ENCODE results near the gene CYTH4. TPM values are rescaled to one million over a fixed set of nuclear protein-coding genes. Genes with fewer than 3 reads are reported as not detected.

Gene CYTH4
- total RNA-seq, 4 donors from 2014 or later, result 3.8 to 12.2 (median 5.9) TPM

- Histone ChIP-seq H3K4me3 (no peak overlapping the region), H3K27me3 (peaks cover 6 to 18% of the 10 kb centered on the region in 2 donors), H3K4me1 (no peaks in the 10 kb centered on the region), H3K9me3 (no peaks in the 10 kb centered on the region), H3K27ac (no peak overlapping the region), H3K36me3 (no peaks in the 10 kb centered on the region)
- no peak for DNase-seq
- TF ChIP-seq CTCF (IDR thresholded peaks at IDR 0.05), result no peak
- TF ChIP-seq POLR2A (IDR thresholded peaks at IDR 0.05), result no peak
- intact Hi-C loops (cut with DNase I; ENCODE audit: low total_unique reads), result no loop called here
Observed at GRCh38 chr22:37338539-37339246, 56.4 kb downstream of the CYTH4 start.

GRCh38 chr22:37340331-37341262, 58.3 kb downstream of the CYTH4 start:
- Histone ChIP-seq H3K27ac (no peak overlapping the region), H3K4me3 (no peak overlapping the region), H3K4me1 (peaks cover 0 to 1% of the 10 kb centered on the region in 2 donors), H3K36me3 (no peaks in the 10 kb centered on the region), H3K9me3 (no peaks in the 10 kb centered on the region), H3K27me3 (no peaks in the 10 kb centered on the region)
- DNase-seq, result no peak
- TF ChIP-seq POLR2A (IDR thresholded peaks at IDR 0.05) (no peak), CTCF (IDR thresholded peaks at IDR 0.05) (no peak)
- intact Hi-C loops (cut with DNase I; ENCODE audit: low total_unique reads), result no loop called here

GRCh38 chr22:37342065-37342464, 59.8 kb downstream of the CYTH4 start:
- Histone ChIP-seq H3K4me1 (peaks cover 0 to 10% of the 10 kb centered on the region in 2 donors), H3K9me3 (no peaks in the 10 kb centered on the region), H3K36me3 (no peaks in the 10 kb centered on the region), H3K4me3 (no peak overlapping the region), H3K27me3 (no peaks in the 10 kb centered on the region), H3K27ac (no peak overlapping the region)
- TF ChIP-seq POLR2A (IDR thresholded peaks at IDR 0.05), result no peak
- no peak for TF ChIP-seq CTCF (IDR thresholded peaks at IDR 0.05)
- no peak for DNase-seq
- intact Hi-C loops (cut with DNase I; ENCODE audit: low total_unique reads), result no loop called here

- peaks cover 0 to 10% of the 10 kb centered on the region in 2 donors for H3K4me1 ChIP-seq
- no peaks in the 10 kb centered on the region for H3K36me3 ChIP-seq
- H3K27me3 ChIP-seq, result no peaks in the 10 kb centered on the region
- no peaks in the 10 kb centered on the region for H3K9me3 ChIP-seq
- H3K27ac ChIP-seq, result no peak overlapping the region
- DNase-seq, result no peak
- H3K4me3 ChIP-seq, result no peak overlapping the region
- TF ChIP-seq POLR2A (IDR thresholded peaks at IDR 0.05), result no peak
- TF ChIP-seq CTCF (IDR thresholded peaks at IDR 0.05), result no peak
- intact Hi-C loops (cut with DNase I; ENCODE audit: low total_unique reads), result no loop called here
Observed at GRCh38 chr22:37343348-37343747, 61.0 kb downstream of the CYTH4 start.

All from uterus (tissue), 4 donors.